Psoas muscle (tissue), 8 donors: Measurements from ENCODE around the gene ZNF469. TPM values are rescaled to one million over a fixed set of nuclear protein-coding genes. Genes with fewer than 3 reads are reported as not detected.

Experiments
- ATAC-seq, 4 donors: fragments of 200-7000 bp; cut with Tn5 transposase; one replicate each; pipeline ENCODE4 v1.9.1; 2020; ENCODE audit warnings: moderate library complexity in 3 of 4, mild to moderate bottlenecking in 2 of 4
- DNase-seq, 2 donors: peaks; one replicate each; pipeline ENCODE4 v3.0.0-alpha.2; 2020
- H3K27ac ChIP-seq: fragments of 200-600 bp; one replicate; pipeline ENCODE4 v1.8.0; 2022
- H3K27me3 ChIP-seq, 3 donors: fragments of 200-600 bp in 1 of 3; one replicate each; pipeline versions ENCODE4 v1.6.1 to v1.8.0; 2013 to 2022; ENCODE audit warnings: low read length in 2 of 3, mild to moderate bottlenecking in 2 of 3, moderate library complexity in 1 of 3; ENCODE audit not compliant: insufficient read depth in 3 of 3
- H3K36me3 ChIP-seq, 2 donors: fragments of 200-600 bp in 1 of 2; one replicate each; pipeline versions ENCODE4 v1.6.1 to v1.8.0; 2013 to 2022; ENCODE audit warnings: low read depth in 1 of 2, mild to moderate bottlenecking in 1 of 2, moderate library complexity in 1 of 2; ENCODE audit not compliant: insufficient read depth in 1 of 2
- H3K4me1 ChIP-seq: fragments of 200-600 bp; one replicate; pipeline ENCODE4 v1.8.0; 2022
- H3K4me3 ChIP-seq: fragments of 200-600 bp; one replicate; pipeline ENCODE4 v1.8.0; 2022; ENCODE audit warnings: mild to moderate bottlenecking
- H3K9me3 ChIP-seq: fragments of 200-600 bp; one replicate; pipeline ENCODE4 v1.8.0; 2022
- WGBS, 3 donors: extraction: QIAGEN DNeasy Blood & Tissue Kit; methylation state at CpG; one replicate each; pipeline versions ENCODE4 v1.1.6 to v1.1.7; 2013; 5-methylcytosine and 5-hydroxymethylcytosine counted together
- intact Hi-C, 2 donors: fragments of 100-400 bp; cut with DNase I; formaldehyde crosslinking; loops; one replicate each; pipeline versions ENCODE4 v1.11.0 to v1.14.2; 2022
- polyA plus RNA-seq, 3 donors: library from polyadenylated mRNA; stranded (reverse); fragments of 200-250 nt; gene quantifications; one replicate each; pipeline ENCODE4 v1.2.3, GENCODE V29; 2013
- total RNA-seq, 4 donors: library from RNA; stranded (reverse); fragmentation: NEBNext Ultra II Directional in 2 of 4; extraction: Animal tissue kit (Norgen Biotek cat#: 25700) in 2 of 4; gene quantifications; one replicate each; pipeline versions ENCODE4 v1.2.1 to v1.2.4, GENCODE V29; 2021 to 2023
- TF ChIP-seq, protein P1 (sequence below): fragments of 200-600 bp; IDR thresholded peaks from one replicate; pipeline ENCODE4 v1.8.0; 2022; ENCODE audit warnings: antibody characterized with exemption
- donor health status: healthy with polysubstance abuse.
- donor health status: DM: no; HTN: no; CAD: no; lungs with moderate emphysema.
- donor health status: Bipolar disorder and iron deficiency.
- donor health status: healthy.
- donor health status: DM: yes; HTN: yes; CAD: no.
- donor health status: DM: no; HTN: no; CAD: no.
- donor health status: DM: no; HTN: no; CAD: no.
- donor health status: DM: yes; HTN: yes; CAD: no.

The ZNF469 gene
- total and polyA plus RNA-seq, 7 donors, result 0.08 to 1.7 (median 0.30) TPM

DNA sequence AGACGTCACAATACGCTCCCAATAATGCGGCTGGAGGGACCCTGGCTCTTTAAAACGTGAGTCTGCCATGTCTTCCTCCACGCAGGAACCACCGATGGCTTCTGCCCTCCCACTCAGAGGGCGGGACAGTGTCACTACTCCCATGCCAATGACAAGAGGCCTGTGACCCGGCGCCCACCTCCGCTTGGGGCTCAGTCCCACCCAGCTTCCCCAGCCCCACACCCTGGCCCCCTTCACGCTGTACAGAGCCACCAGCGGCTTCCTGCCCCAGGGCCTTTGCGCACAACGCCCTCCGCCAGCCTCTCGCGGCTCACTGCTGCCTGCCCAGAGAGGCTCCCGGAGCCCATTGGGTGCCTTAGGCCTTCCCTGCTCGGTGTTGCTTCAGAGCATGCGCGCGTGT, 29.5 kb upstream of the ZNF469 start:
- peak in 1 of 2 donors; percentile 9 for DNase-seq
- WGBS, 3 donors, result 90 to 93% (median 92%) methylated on average over 22 of the region's 22 CpGs
- intact Hi-C loops, result no loop called here

DNA sequence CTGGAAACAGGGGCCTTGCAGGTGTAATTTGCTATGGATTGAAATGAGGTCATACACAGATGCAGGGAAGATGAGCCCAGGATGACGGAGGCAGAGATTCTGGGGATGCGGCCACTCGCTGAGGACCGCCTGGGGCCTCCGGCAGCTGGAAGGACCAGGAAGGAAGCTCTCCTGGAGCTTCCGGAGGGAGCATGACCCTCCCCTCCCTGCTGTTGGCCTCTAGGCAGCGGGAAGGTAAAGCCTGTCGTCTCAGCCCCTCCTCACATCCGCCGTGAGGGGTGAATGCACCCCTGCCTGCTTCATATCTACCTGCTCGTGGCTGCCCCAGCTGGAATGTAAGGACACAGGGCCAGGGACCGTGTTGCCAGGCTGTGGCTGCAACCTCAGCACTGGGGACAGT, 29.1 kb upstream of the ZNF469 start:
- Histone ChIP-seq H3K36me3 (no peaks in the 10 kb centered on the region), H3K27me3 (peaks cover 0 to 2% (median under 1%) of the 10 kb centered on the region in 3 donors), H3K4me1 (no peaks in the 10 kb centered on the region), H3K4me3 (no peak overlapping the region), H3K9me3 (no peaks in the 10 kb centered on the region), H3K27ac (no peak overlapping the region)
- TF ChIP-seq, protein P1, sequence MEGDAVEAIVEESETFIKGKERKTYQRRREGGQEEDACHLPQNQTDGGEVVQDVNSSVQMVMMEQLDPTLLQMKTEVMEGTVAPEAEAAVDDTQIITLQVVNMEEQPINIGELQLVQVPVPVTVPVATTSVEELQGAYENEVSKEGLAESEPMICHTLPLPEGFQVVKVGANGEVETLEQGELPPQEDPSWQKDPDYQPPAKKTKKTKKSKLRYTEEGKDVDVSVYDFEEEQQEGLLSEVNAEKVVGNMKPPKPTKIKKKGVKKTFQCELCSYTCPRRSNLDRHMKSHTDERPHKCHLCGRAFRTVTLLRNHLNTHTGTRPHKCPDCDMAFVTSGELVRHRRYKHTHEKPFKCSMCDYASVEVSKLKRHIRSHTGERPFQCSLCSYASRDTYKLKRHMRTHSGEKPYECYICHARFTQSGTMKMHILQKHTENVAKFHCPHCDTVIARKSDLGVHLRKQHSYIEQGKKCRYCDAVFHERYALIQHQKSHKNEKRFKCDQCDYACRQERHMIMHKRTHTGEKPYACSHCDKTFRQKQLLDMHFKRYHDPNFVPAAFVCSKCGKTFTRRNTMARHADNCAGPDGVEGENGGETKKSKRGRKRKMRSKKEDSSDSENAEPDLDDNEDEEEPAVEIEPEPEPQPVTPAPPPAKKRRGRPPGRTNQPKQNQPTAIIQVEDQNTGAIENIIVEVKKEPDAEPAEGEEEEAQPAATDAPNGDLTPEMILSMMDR, result no peak
- intact Hi-C loops, result no loop called here
- WGBS, 3 donors, result 80 to 81% (median 81%) methylated on average over 10 to 12 of the region's 12 CpGs
- no peak for DNase-seq
- no peak for ATAC-seq

More for the DNA sequence above, 29.5 kb upstream of the ZNF469 start:
- H3K27me3 ChIP-seq, result peaks cover 0 to 2% (median 0%) of the 10 kb centered on the region in 3 donors
- no peaks in the 10 kb centered on the region for H3K36me3 ChIP-seq
- no peaks in the 10 kb centered on the region for H3K4me1 ChIP-seq
- TF ChIP-seq, protein P1, result no peak
- H3K27ac ChIP-seq, result no peak overlapping the region
- H3K9me3 ChIP-seq, result no peaks in the 10 kb centered on the region
- no peak for ATAC-seq
- H3K4me3 ChIP-seq, result no peak overlapping the region

DNA sequence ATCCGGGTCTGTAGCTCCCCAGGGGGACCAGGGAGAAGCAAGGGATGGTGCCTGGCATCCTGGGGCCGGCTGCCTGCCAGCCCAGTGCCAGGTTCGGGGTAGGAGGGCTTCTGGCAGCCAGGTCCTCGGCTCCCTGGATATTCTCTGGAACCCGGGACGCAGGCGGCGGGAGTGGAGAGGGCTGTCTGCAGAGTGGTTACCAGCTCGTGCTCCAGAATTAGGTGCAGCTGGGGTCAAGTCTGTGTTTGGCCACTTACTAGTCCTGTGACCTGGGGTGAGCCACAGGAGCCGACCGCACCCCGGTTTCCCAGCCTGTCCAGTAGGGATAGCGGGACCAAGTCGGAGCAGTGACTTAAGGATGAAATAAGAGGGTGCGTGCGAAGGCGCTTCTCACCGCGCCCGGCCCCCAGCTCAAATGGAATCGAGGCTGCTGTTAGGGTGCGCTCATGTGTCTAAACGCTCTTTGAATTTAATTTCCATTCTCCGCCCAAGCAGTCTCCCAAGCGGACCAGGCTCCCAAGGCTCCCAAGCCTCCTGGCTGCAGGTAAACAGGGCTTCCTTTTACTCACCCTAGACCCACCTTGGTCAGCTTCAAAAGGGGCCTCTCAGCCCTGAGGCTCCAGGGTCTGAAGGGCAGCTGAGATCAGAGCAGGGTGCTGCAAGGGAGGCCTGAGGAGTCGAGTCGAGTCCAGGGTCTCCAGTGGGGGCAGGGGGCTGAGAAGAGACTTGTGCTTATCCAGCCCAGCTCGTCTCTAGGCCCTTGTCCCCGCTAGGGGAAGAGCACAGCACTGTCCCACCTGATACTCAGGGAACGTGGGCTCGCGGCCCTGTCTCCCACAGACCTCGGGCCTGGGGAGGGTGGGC, 28.3 kb upstream of the ZNF469 start:
- WGBS, 3 donors, result 90 to 94% (median 90%) methylated on average over 28 to 33 of the region's 33 CpGs
- Histone ChIP-seq H3K4me3 (no peak overlapping the region), H3K4me1 (no peaks in the 10 kb centered on the region), H3K27me3 (peaks cover 0 to 6% (median 4%) of the 10 kb centered on the region in 3 donors), H3K9me3 (no peaks in the 10 kb centered on the region), H3K27ac (no peak overlapping the region), H3K36me3 (no peaks in the 10 kb centered on the region)
- TF ChIP-seq, protein P1, result no peak
- peak in 1 of 2 donors; percentile 4 for DNase-seq
- intact Hi-C loops, result no loop called here
- no peak for ATAC-seq

DNA sequence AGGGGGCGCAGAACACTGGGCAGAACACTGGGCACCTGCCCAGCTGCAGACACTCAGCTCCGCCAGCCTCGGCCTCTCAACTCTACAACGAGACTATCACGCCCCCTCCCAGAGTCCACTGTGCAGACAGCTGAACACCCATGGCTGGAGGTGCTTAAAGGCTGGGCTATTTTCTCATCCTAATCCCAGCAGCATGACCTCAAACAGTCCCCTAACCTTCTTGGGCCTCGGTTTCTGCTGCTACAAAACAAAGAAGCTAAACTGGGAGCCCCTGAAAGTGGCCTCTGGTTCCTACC, 27.7 kb upstream of the ZNF469 start:
- peak in 1 of 2 donors; percentile 4 for DNase-seq
- no peaks in the 10 kb centered on the region for H3K36me3 ChIP-seq
- 77 to 89% (median 82%) methylated on average over 6 of the region's 6 CpGs for WGBS, 3 donors

More for the DNA sequence above, 27.7 kb upstream of the ZNF469 start:
- Histone ChIP-seq H3K27ac (no peak overlapping the region), H3K27me3 (peaks cover 0 to 7% (median 6%) of the 10 kb centered on the region in 3 donors), H3K4me1 (no peaks in the 10 kb centered on the region), H3K9me3 (no peaks in the 10 kb centered on the region), H3K4me3 (no peak overlapping the region)
- intact Hi-C loops, result no loop called here
- TF ChIP-seq, protein P1, result no peak
- no peak for ATAC-seq
